Chondrocyte (in vitro differentiated cells): ENCODE data around the gene SLC35F4. TPM values are rescaled to one million over a fixed set of nuclear protein-coding genes. Genes with fewer than 3 reads are reported as not detected.

Experiments used
- DNase-seq: peaks from one replicate; pipeline ENCODE4 v3.0.0; 2021; ENCODE audit warnings: mixed read lengths, low spot score
- H3K27ac Mint-ChIP-seq: one replicate; pipeline ENCODE4 v1.8.0; 2021; ENCODE audit warnings: mild to moderate bottlenecking, moderate library complexity, mixed read lengths; ENCODE audit not compliant: unreplicated experiment
- H3K27me3 Mint-ChIP-seq: 2 replicates; pipeline ENCODE4 v1.8.0; 2021; ENCODE audit warnings: low read depth, mixed read lengths
- H3K36me3 Mint-ChIP-seq: 2 replicates; pipeline ENCODE4 v1.8.0; 2021; ENCODE audit warnings: low read depth, mixed read lengths
- H3K4me1 Mint-ChIP-seq: 2 replicates; pipeline ENCODE4 v1.8.0; 2021; ENCODE audit warnings: low read depth, mild to moderate bottlenecking, mixed read lengths
- H3K4me3 Mint-ChIP-seq: one replicate; pipeline ENCODE4 v1.8.0; 2021; ENCODE audit warnings: mild to moderate bottlenecking, moderate library complexity, mixed read lengths; ENCODE audit not compliant: unreplicated experiment
- H3K9me3 Mint-ChIP-seq: 2 replicates; pipeline ENCODE4 v1.8.0; 2021; ENCODE audit warnings: low read depth, mixed read lengths
- CTCF ChIP-seq: fragments of 200-600 bp; sonication (generic); IDR thresholded peaks from 2 replicates; pipeline ENCODE4 v1.5.0; 2021; ENCODE audit warnings: antibody characterized with exemption, mild to moderate bottlenecking, moderate library complexity
- long read RNA-seq: library from polyadenylated mRNA; stranded (forward); transcript quantifications from one replicate; pipeline ENCODE4 v2.0.0, GENCODE V29; 2021
- total RNA-seq: library from RNA; stranded (reverse); gene quantifications from 3 replicates; pipeline ENCODE4 v1.2.1, GENCODE V29; 2021

The SLC35F4 gene
- total RNA-seq, result not detected in 3 replicates
- long read RNA-seq, result 0 reads

- no peaks in the 10 kb centered on the region for H3K36me3 Mint-ChIP-seq
- no peaks in the 10 kb centered on the region for H3K4me1 Mint-ChIP-seq
- no peak within 1 kb of the TSS for H3K4me3 Mint-ChIP-seq
- no peaks in the 10 kb centered on the region for H3K9me3 Mint-ChIP-seq
- peak; percentile 77 for DNase-seq
- H3K27me3 Mint-ChIP-seq, result peaks cover 41% of the 10 kb centered on the region
- no peak for TF ChIP-seq CTCF
- H3K27ac Mint-ChIP-seq, result no peak within 1 kb of the TSS
These were observed at the start of gene SLC35F4 for GRCh38 chr14:57865403-57866198. Gene SLC35F4, minus strand, starts transcription at chr14:57866092.

- no peak for DNase-seq
- Mint-ChIP-seq H3K4me3 (no peak overlapping the region), H3K27me3 (peaks cover 7% of the 10 kb centered on the region), H3K27ac (no peak overlapping the region), H3K9me3 (peaks cover 8% of the 10 kb centered on the region), H3K4me1 (no peaks in the 10 kb centered on the region), H3K36me3 (no peaks in the 10 kb centered on the region)
- TF ChIP-seq CTCF, result no peak
These were observed 43.7 kb upstream of the SLC35F4 start for GRCh38 chr14:57909626-57910025.

GRCh38 chr14:57903954-57904353, 38.1 kb upstream of the SLC35F4 start:
- no peaks in the 10 kb centered on the region for H3K36me3 Mint-ChIP-seq
- no peak overlapping the region for H3K4me3 Mint-ChIP-seq
- H3K27ac Mint-ChIP-seq, result no peak overlapping the region
- TF ChIP-seq CTCF, result no peak
- no peak for DNase-seq
- H3K27me3 Mint-ChIP-seq, result peaks cover 4% of the 10 kb centered on the region
- H3K4me1 Mint-ChIP-seq, result no peaks in the 10 kb centered on the region
- peaks cover 3% of the 10 kb centered on the region for H3K9me3 Mint-ChIP-seq

GRCh38 chr14:57898837-57899572, 33.1 kb upstream of the SLC35F4 start:
- Mint-ChIP-seq H3K4me1 (no peaks in the 10 kb centered on the region), H3K4me3 (no peak overlapping the region), H3K9me3 (peaks cover 3% of the 10 kb centered on the region), H3K36me3 (no peaks in the 10 kb centered on the region), H3K27me3 (peaks cover 6% of the 10 kb centered on the region), H3K27ac (no peak overlapping the region)
- TF ChIP-seq CTCF, result no peak
- DNase-seq, result no peak

- H3K27ac Mint-ChIP-seq, result no peak overlapping the region
- H3K9me3 Mint-ChIP-seq, result peaks cover 3% of the 10 kb centered on the region
- no peak for DNase-seq
- H3K4me1 Mint-ChIP-seq, result no peaks in the 10 kb centered on the region
- H3K4me3 Mint-ChIP-seq, result no peak overlapping the region
- no peak for TF ChIP-seq CTCF
- no peaks in the 10 kb centered on the region for H3K36me3 Mint-ChIP-seq
- H3K27me3 Mint-ChIP-seq, result peaks cover 6% of the 10 kb centered on the region
These were observed 31.4 kb upstream of the SLC35F4 start for GRCh38 chr14:57897144-57897748.
